Hepatic stellate cell (primary cell): ENCODE measurements around the gene CORO2B.

Experiments
- DNase-seq: peaks from one replicate; pipeline ENCODE4 v3.0.0; 2011; ENCODE audit warnings: low spot score

CORO2B gene

GRCh38 chr15:68775671-68776476 is 197.1 kb downstream of the CORO2B start:
- DNase-seq: no peak

GRCh38 chr15:68776477-68777270 is 197.9 kb downstream of the CORO2B start:
- no peak for DNase-seq
